DMS79 treated with DMSO at 0.1 percent for 48 hours (cell line): ENCODE measurements around the gene COL17A1.

Experiments used
- DNase-seq: peaks from one replicate; lab custom pipeline; 2025; lab: John Stamatoyannopoulos, UW

Gene COL17A1

DNA sequence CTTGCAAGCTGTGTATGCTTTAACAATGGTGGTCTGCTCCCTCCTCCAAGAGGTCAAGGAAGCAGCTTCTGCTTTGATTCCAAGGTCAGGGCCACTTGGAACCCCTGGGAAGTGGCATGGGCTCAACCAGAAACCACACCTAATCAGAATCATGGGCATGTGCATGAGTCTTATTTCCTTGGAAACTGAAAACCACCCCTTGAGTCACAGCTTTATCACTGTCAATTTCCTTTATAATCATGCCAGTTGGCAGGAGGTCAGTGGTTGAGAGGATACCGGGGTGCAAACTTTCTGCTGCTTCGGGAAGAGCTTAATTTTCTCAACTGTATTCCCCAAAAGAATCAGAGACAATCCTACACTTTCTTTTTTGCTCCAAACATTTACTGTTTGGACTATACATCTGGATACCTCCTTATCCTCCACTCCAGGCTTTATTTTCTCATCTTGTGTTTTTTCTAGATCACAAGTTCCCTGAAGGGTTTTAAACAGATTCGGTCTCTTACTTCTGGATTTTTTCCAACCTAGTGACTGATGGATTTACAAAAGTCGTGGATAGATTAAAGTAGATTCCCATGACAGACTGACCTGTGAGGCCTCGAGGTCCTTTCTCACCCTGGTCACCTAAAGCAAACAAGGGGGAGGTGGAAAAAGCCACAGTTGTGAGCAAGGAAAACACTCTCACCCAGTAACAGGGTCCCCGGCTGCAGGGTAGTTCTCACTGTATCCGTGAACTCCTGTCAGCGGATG lies 36.0 kb downstream of the COL17A1 start:
- DNase-seq = no peak

DNA sequence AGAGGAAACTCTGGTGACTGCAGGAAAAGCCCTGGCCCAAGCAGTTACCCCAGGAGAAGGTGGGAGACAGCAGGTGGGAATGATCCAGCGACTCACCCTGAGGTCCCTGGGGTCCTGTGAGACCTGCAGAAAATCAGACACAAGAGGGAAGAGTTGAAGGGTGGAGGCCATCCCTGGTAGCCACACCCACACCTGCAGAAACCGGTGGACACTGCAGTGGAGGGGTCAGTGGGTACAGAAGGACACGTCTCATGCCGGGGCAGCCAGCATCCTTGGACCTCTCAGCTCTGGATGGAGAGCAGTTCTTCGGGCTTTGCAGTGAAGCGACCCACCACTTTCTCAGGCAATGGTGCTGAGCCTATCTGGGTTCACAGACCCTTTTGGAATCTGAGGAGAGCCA lies 39.0 kb downstream of the COL17A1 start:
- DNase-seq = no peak

DNA sequence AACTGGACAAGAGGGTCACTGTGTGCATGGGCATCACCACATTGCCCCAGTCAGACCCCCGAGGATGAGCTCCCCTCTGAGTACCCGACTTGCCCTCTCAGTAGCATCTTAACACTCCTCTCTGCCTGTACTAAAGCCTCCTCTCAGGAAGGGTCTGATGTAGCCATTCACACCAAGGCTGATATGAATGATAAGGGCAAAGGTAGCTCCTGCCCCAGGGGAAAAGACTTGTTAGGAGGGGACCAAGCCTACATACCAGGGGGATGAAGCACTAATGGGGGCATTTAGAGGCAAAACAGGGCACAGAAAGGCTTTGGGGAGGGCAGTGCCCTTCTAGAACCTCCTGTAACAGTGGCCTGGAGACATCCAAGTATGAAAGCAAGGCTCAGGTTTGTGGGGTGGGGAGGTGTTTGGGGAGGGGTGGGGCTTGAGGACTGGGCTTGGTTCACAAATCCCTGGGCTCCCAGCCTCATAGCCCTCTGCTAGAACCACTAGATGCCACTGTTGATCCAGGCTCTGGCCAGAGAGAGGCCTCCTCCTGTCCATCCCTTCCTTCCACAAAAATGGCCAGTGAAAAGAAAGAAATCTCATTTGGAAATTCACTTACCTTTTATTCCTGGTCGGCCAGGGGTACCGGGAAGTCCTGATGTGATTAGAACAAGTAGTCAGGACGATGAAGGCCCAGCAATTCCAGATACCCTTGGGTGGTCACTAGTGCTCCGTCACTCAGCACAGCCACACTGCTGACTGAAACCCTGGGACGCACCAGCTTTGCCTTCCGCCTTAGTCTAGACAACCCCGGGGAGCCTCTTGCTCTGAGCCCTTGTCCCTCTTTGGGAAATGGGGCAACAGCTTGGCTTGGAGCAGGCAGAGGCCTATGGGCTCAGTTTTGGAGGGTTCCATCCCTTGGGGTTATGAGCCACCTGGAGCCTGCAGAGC lies 40.3 kb downstream of the COL17A1 start:
- no peak for DNase-seq

DNA sequence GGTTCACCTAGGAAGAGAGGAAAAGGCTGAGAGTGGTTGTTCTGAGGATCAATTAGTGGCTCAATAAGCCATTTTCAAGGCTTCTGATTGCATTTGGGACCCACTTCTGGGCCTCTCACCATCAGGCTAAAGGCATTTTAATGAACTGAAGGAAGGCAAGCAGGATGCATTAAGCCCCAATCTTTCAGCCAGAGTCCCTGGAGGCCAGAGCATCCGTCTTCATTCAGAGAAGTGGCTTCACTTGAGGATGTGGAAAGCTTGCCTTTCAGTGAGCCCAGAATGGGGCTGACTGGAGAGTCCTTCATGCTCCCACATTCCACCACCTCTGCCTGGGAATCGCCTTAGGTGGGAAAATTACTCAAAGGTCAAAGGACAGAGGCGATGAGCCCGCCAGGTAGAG lies 41.8 kb downstream of the COL17A1 start:
- no peak for DNase-seq

DNA sequence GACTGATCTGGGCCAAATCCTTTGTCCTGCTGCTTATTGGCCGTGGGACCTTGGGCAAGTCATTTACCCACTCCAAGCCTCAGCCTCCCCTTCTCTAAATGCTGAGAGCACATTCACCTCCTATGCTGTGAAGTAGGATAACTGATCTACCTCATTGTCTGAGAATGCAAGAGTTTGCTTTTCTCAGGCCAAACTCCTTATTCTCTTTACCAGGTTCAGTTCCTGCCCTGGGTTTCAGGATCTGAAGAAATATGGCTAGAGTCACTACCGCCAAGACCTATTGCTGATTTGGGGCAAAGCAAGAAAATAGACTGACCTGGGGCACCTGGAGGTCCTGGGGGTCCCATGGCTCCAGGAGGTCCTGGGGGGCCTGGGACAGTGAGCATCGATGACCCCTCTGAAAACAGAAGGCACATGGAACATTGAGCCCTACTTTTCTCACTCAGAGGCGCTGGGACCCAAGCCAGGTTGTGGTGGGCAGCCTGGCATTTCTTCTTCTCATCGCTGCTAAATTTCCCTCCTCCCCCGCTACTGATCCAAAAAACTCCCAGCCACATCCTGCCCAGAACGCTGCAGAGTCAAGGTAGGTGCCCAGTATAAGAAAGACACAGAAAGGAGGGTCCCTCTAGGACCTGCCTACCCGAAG lies 42.4 kb downstream of the COL17A1 start:
- DNase-seq = no peak

DNA sequence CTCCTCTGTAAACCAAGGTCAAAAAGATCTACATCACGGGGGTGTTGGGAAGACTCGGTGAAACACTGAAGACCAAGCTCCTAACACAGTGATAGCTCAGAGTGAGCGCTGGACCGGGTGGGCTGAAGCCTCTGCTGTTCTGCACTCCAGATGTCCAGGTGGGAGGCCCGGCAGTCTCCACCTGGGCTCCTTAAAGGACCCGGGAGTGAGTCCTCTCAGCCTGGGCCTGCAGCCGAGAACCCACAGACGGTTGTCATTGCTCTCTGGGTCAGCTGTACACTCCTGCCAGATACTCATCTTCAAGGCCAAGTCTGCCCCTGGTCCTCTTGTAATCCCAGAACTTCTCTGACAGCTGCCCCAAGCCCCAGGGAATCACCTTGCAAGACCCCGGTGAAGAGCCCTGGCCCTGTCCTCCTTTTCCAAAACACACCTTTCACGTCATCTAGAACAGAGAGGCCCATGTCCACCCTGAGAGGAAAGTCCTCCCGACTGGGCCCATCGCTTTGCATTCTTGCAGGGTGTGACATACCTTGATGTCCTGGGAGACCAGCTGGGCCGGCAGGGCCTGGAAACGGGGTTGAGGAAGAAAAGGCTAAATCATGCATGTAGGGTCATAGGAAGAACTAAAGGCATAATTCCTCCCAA lies 43.7 kb downstream of the COL17A1 start:
- no peak for DNase-seq

DNA sequence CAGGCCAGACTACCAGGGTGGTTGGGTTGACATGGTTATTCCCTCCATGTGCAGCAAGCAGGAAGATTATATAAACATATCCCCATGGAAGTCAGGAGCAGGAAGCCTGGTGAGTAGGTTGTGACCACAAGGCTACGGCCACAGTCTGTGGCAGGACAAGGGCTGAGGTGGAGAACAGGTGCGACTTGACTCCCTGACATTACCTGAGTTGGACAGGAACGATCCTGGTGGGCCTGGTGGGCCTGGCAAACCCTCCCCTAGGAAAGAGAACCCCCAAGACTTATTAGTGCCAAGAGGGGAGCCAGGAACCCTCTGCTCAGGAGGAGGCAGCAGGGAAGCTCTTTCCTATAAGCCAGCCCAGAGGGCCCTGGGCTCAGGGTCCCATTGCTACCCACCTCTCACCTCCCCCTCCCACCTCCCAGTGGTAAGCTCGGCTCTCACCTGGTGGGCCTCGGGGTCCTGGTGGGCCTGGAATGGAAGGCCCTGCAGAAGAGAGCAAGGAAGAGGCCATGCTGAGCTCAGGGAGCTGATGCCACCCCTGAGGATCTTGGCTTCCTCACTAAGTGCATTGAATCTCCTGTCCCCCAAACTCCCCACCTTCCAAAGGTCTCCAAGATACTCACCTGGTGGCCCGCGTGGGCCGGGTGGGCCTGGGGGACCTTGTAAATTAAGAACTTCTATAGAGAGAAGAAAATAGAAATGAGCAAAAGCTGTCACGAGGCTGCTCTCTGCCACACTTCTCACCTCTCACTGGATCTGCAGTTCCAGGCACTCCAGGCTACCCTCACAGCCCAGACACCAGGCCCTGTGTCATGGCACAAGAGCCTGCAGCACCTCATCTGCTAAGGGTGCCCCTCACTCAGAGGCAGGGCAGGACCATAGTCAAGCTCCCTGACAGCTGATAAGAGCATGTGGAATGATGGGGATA lies 44.6 kb downstream of the COL17A1 start:
- DNase-seq = no peak

DNA sequence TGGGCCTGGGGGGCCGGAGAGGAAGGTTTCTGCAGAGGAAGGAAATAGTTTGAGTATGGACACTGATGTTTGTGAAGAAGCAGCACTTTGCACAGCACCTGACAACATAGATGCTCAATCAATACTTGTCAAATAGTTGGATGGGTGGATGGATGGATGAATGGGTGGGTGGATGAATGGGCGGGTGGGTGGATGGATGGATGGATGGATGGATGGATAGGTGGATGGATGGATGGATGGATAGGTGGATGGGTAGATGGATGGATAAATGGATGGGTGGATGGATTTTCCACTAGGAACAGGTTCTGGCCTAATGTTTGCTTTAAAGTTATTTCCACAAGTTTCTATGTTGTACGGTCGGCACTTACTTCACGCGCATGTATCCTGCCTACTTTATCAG lies 45.3 kb downstream of the COL17A1 start:
- no peak for DNase-seq

DNA sequence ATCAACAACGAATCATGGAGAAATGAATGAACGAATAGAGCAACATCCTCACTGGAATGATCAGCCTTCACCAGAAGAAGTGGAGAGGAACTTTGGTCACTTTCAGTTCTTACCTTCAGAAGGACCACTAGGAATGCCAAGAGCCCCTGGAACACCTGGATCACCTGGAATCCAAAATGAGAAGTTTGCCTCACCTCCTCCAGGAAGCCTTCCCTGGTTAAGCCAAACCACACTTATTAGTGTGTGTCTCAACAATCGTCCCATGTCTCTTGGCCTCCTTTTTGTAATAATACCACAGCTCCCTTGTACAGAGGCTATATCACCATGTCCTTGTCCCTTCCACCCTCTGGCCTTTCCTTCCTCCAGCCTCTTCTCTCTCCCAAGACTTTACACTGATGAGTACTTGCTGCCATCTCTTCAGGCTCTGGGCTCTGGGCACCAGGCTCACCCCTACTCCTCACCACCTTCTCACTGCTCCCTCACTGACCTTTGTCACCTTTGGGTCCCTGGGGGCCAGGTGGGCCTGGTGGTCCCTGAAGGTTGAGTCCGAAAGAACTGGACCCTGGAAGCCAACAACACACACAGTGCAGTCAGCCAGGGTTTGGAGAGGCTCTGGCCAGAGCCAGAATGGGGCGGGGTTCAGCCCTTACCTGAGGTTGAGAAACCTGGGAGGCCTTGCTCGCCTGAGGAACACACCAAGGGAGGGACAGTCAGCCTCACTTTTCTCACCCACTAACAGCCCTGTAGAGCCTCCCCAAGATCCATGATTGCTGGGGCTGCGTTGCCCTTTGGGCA lies 46.5 kb downstream of the COL17A1 start:
- DNase-seq = no peak

DNA sequence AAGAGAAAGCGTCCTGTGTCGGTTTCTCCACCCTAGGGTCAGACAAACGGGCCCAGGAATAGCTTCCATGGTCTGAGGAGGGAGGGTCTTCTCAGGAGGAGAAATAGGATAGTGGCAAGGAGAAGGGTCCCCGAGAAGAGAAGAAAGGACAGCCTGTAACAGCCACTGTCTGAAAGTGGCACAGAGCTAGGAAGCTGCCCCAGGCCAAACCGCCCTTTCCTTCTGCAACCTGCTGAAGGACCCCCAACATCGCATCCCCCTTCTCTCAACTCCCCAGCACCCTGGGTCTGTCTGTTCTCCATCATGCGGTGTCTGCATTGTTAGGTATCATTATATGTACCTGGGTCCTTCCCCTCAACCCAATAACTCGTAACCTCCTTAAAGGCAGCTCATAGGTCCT lies 47.1 kb downstream of the COL17A1 start:
- no peak for DNase-seq

DNA sequence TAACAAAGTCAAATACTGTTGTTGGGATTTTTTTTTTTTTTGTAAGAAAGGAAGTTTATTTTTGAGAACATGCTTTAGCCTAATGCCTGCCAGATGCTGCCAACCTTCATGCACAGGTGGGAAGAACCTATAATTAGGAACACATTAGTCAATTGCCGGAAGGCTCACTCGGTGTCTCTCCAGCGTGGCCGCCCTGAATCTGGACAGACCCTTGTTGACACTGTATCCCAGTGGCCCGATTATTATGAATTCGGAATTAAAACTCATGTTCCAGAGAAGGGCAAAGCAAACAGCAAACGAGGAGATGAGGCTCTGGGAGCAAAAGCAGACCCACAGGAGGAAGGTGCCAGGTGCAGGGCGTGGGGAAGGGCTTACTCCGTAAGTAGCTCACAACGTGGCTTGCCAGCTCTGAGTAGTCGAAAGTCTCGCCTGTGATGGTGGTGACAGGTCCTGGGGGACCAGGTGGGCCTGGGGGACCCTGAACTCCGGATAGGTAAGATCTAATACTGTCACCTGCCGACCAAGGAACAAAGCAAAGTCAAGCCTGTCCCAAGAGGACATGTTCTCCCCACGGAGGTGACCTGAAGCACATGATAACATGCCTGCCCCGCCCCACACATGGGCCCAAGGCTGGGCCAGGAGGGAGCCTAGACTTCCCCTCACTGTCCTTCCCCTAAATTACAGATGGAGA lies 48.3 kb downstream of the COL17A1 start:
- DNase-seq = no peak

DNA sequence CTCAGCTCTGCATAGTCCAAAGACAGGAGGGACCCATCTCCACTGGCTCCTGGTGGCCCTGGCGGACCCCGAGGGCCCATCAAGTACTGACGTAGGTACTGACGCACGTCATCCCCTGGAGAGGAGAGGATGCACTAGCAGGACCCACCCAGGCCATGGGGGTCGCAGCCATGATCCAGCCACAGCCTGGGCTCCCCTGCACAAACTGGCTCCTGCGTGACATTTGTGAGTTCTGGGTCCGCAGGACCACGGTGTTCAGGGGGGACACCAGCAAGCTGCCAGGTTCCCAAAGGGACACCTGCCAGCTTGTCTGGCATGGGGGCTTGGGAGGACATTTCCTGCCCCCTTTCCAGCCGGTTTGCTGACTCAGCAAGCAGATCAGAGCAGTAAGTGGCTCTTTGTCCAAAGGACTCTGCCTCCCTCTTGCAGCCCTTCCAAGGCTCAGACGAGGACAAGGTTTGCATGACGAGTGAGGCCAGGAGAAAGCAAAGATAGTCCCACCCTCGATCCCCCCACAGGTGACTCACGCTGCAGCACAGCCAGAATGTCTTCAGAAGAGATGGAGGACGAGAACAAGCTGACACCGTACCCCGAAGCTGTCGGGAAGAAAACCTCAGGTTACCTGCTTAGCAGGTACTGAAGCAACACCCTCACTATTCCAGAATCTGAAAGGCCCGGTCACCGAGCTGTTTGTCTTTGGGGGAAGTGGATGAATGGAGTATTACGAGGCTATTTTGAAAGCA lies 49.0 kb downstream of the COL17A1 start:
- DNase-seq = no peak

DNA sequence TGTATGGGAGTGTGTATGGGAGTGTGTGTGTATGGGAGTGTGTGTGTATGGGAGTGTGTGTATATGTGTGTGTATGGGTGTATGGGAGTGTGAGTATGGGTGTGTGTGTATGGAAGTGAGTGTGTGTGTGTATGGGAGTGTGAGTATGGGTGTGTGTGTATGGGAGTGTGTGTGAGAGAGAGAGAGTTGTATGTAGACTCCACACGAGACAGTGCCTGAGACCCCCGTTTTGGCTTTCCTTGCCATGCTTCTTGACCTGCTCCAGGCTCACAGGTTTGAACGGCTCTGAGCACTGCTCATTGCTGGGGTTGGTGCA lies 49.7 kb downstream of the COL17A1 start:
- no peak for DNase-seq

DNA sequence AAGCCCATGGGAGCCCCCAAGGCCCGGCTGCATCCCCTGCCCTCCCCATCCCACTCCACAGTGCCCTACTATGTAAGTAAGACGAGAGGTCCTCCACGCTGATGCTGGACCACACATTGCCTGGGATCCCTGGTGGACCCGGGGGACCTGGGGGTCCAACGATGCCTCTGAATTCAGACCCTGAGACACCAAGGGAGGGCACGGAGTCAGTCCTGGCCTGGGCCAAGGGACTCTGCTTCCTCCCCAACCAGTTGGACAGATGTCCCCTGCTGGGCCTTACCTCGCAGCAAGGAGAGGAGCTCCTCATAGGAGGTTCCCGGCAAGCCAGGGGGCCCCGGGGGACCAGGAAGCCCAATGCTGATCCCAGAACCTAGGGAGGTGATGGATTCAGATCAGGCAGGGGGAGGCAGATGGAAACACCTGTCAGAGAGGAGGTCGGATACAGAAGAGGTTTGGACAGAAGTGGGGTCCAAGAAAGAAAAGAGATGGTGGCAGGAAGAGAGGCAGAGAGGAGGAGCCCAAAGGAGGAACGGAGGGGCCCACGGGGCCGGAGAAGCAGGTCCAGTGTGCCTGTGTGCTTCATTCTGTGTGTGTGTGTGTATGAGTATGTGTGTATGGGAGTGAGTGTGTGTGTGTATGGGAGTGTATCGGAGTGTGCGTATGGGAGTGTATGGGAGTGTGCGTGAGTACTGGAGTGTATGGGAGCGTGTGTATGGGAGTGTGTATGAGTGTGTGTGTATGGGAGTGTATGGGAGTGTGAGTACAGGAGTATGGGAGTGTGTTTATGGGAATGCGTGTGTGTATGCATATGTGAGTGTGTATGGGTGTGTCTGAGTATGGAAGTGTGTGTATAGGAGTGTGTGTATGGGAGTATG lies 50.2 kb downstream of the COL17A1 start:
- DNase-seq = no peak

DNA sequence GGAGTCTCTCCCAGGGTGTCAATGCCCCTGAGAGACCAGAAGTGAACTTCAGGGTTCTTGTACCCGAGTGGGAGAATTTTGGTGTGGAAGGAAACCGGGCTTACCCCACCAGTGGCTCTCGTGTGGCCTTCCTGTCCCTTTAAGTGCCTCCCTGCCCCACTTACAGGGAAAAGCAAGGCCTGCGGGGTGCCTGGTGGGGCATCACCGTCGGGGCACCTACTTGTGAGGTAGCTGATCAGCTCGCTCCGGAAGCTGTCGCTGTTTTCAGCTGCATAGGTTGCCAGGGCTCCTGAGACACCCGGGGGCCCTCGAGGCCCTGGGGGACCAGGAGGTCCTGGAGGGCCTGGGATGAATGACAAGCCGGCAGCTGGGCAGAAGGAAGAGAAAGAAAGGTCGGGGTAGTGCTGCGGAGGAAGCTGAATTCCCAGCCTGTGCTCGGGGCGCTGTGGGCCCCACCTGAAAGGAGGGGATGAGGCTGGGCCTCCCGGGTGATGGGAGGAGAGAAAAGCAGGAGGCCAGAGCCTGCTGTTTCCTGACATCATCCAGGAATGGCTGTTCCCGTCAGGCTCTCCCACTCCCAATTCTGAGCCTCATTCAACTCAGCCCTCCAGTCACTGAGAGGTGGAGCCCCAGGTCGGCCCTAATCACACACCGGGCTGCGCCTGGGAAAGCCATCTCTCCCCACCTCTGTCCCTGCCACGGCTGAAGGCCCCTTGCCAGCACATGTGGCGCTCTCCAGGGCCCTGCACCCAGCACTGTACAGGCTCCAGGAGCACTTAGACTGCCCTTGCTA lies 51.1 kb downstream of the COL17A1 start:
- no peak for DNase-seq

DNA sequence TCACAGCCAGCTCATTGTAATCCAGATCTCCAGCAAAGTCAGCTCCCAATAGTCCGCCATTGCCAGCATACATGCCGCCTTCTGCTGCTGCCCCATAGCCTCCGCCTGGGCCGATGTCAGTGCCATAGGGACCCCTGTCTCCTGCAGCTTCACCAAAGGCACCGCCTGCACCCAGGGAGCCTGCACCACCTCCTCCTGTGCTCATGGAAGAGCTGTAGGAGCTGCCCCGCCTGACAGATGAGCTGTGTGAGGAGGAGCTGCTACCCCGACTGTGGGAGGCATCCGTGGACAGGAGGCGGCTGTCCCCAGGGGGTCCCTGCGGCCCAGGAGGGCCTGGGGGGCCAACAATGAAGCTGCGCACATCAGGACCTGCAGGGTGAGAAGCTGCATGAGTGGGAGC lies 51.7 kb downstream of the COL17A1 start:
- no peak for DNase-seq

DNA sequence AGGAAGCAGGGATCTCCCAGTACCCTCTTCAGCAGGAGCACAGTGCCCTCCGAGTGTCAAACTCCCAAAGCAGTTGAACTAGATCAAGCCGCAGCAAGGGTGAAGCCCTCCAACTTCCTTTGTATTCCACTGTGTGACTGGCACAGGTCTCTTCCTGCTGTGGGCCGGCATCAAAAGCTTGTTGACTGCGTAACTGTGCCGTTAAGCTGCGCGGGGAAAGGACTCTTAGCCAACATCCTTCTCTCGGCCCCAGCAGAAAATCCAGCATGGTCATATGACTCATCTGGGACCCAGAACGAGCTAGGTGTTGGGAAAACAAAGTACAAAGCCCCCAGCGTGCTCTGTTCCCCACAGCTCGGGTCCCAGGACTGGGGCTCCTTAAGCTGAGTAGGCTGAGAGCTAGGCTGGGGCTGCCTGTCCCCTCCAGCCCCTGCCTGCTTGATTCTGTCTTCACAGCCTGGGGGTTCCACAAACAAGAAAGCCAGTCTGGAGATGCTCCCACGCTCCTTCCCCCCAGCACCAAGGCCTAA lies 52.2 kb downstream of the COL17A1 start:
- no peak for DNase-seq
